NCI-H510A treated with DMSO at 0.1 percent for 48 hours (cell line): ENCODE measurements around the gene SIRPA.

Source experiments
- DNase-seq: peaks from one replicate; lab custom pipeline; 2025; lab: John Stamatoyannopoulos, UW

Gene SIRPA

GRCh38 chr20:1888796-1889463, 6.3 kb upstream of the SIRPA start:
- DNase-seq = no peak

DNA sequence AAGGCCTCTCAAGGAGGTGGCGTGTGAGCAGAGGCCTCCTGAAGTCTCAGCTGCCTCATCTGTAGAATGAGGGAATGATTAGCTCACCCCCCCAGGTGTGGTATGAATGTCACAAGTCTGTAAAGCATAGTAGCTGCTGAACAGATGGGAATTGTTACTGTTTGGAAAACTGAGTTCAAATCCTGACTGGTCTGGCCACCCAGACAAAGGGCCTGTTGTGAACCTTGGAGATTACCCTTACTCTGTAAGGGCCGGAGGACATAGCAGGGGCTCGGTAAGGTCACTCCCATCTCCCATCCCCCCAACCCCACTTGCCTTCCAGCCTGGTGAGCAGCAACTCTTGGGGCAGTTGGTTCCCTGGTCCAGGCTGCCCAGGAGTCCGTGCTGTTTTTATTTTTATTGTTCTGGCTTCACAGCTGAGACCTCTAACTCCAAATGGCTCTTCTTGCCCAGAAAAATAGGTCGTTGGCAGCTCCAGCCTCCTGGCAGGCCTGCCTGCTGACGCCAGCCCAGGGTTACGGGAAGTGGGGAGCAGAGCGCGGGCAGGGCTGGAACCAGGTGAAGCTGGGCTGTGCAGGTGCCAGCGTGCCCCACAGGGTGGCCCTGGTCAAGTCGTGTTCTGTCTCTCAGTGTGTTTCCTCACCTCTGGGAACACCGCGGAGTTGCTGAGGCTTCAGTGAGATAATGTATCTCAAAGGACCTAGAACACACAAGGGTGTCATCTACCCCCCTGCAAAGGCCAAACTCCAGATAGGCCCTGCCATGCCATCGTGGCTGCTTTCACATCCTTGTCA, 4.5 kb upstream of the SIRPA start:
- DNase-seq = no peak

GRCh38 chr20:1891263-1892118, 3.7 kb upstream of the SIRPA start:
- DNase-seq = no peak

- DNase-seq = no peak
Measured at GRCh38 chr20:1892119-1892385, 3.2 kb upstream of the SIRPA start.

DNA sequence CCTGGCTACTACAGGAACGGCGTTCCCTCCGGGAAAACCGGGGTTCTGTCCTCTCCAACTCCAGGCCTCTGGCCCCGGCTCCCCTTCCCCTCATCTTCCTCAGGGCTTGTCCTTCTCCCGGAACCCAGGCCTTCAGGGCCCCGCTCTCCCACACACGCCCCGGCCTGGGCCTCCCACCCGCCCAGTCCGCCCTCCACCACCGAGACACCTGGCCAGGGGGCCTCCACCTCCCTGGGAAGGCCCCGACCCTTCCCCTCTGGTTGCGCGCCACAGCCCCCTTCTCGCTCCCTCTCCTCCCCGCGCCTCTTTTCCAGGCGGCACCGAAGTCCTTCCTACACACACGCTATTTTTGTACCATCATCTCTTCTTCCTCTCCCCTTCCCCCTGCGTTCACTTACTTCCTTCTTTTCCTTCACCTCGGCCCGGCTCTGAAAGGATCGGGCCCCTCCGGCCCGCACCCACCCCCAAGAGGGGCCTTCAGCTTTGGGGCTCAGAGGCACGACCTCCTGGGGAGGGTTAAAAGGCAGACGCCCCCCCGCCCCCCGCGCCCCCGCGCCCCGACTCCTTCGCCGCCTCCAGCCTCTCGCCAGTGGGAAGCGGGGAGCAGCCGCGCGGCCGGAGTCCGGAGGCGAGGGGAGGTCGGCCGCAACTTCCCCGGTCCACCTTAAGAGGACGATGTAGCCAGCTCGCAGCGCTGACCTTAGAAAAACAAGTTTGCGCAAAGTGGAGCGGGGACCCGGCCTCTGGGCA, 1.3 kb upstream of the SIRPA start:
- DNase-seq = no peak

DNA sequence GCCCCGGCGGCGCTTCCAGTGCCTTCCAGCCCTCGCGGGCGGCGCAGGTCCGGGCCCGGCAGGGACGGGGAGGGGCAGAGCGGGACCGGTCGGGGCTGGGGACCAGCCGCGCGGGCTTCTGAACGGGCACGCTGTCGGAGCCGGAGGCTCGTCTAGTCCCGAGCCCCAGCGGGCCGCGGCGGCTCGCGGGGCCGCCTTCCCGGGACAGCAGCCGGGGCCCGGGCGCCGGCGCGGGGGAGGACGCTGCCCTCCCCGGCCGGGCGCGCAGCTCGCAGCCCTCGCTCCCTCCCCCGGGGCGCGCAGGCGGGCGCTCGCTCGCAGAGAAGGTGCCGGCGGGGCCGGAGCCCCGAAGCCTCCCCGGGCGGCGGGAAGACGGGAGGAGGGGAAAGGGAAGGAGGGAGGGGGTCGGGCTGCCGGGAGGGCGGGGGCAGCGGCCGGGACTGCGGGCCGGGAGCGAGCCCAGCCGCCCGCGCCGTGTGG, 696 bp upstream of the SIRPA start:
- DNase-seq = no peak

DNA sequence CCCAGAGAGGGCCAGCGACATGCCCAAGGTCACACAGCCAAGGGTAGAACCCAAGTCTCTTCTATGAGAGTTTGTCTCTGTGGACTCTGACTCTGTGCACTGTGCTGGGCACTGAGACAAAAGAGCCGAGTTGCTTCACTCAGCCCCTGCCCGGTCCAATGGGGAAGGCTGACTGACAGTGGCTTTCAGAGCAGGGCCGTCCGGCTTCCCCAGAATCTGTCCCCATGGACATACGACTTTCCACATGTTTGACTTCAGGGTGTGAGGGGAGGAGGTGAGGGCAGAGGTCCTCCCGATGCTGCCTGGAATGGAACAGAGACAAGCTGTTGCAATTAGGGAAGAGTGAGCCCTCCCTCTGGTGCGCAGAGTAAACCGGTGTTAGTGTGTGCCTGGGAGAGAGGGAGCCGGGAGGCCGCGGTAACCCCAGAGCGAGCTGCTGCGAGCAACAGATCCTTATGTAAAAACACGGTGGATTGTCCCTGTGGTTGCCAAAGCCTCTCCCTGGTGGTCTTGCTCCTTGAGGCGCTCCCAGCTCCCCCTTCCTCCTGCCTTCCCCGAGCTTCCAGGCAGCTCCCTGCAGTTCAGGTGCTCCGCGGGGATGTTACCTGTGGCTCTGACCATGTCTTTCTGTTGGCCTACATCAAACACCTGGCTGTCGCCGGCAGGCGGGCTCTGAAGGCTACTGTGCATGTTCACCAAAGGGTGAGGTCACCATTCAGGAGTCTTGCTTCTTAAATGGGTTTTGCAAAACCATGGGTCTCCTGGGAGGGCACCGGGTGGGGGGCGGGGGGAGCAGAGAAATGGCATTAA, 672 bp downstream of the SIRPA start:
- no peak for DNase-seq

DNA sequence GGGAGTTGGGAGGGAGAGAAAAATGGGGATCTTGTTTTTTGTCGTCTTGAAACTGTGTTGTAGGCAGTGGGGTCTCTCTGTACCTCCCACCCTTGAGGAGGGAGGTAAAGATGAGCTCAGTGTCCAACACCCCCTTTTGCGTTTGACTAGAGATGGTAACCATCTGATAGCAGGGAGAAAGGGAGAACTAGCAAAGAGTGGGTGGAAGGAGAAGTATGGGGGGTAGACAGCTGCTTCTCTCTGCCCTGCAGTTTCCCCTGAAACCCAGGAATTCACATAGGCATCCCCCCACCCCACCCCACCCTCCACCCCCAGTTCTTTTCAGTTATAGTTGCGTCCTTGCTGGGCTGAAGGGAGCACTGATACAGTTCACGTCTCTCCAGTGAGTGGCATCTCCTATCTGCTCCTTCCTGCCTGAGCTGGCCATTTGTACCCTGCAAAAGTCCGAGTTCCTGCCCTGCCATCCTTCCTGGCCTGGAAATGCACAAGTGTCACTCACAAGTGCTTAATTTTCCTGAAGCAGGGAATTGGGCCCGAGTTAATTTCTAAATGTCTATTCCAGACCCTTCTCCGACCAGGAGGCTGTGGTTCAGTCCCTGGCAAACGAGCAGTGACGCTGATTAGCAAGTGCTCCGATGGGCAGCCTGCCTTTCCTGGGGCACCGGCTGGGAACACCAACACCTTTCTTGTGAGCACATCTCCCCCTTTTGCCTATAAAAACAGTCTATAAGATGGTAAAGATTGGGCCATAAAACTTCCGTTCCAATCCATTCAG, 1.5 kb downstream of the SIRPA start:
- DNase-seq = no peak

GRCh38 chr20:1897541-1897940, 2.3 kb downstream of the SIRPA start:
- DNase-seq = no peak

GRCh38 chr20:1897965-1898464, 2.8 kb downstream of the SIRPA start:
- DNase-seq = no peak

- no peak for DNase-seq
Measured at GRCh38 chr20:1898482-1899240, 3.5 kb downstream of the SIRPA start.

- no peak for DNase-seq
Measured at GRCh38 chr20:1899241-1899525, 4.0 kb downstream of the SIRPA start.

GRCh38 chr20:1900321-1900801, 5.2 kb downstream of the SIRPA start:
- no peak for DNase-seq

DNA sequence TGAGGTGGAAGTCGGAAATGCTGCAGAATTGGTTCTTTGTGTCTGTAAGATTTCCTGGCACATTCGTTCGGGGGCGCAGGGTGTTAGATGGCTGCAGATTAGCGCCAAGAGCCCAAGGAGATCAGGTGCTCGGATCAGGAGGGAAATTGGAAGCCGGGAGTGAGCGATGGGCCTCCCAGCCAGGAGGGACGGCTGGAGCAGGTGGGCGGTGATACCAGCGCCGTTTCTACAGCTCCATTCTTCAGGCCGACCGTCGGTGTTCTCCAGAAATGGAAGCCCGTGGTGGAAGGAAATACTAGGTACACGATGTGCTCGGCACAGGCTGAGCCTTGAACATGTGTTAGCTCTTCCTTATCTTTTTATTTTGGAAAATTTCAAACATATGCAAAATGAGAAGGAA, 6.5 kb downstream of the SIRPA start:
- DNase-seq = no peak

DNA sequence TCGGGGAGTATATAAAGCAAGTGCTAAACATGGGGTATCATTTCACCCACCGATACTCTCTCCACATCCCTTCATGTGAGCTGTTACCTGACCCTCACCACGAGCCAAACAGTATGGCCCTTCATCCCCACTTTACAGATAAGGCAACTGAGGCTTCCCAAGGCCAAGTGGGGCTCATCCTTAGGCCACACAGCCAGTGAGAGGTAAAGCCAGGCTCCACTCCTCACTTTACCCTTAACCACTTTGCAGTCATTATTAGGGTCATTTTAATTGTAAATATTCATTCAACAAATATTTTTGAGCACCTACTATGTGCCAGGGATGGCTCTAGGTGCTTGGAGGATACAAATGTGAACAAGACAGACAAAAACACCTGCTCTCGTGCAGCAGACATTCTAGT, 7.0 kb downstream of the SIRPA start:
- no peak for DNase-seq

DNA sequence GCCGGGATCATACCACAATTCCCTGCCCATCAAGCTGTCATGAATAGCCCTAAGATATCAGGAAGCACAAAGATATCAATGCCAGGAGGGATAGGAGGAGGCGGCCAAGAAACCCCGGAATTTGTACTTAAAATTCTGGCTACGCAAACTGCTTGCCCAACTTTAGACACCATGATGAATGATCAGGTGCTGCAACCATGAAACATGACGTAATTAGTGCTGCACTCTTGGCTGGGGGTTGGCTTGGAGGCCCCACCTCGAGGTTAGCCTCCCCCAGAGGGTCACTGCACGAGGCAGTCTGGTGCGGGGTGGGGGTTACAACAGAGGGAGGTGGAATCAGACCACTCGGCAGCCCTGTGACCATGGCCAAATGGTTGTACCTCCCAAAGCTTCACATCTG, 8.9 kb downstream of the SIRPA start:
- no peak for DNase-seq

DNA sequence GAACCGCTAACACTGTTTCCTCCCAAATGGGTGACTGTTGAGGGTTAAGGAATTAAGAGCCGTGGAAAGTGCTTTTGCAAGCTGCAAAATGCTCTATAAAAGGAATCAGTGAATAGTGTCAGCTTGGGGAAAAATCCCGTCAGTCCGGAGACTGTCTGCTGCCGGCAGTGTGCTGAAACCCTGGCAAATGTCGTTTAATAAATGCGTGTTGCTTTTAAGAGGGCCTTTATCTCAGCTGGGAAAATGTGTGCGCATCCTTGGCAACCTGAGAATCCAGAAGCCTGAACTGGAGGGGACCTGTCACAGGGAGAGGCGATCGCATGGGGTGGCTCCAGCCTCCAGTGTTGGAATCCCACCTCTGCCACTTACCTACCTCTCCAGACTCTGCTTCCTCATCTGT, 9.8 kb downstream of the SIRPA start:
- DNase-seq = no peak

DNA sequence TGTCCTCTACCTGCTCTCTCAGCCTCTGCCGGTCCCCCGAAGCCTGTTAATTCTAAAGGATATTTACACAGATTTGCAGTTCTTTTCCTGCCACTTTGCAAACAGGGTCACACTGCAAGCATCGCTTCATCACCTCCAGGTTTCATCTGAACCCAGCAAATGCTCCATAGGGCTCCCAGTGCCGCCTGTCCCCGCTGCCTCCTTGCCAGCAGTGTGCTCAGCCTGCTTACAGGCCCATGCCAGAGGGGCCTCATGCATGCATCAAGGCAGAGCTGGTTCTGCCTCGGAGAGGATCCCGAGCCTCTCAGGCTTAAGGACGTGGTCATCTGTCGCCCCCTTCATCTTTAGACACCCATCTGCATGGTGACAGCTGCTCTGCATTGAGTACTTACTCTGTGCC, 10.5 kb downstream of the SIRPA start:
- no peak for DNase-seq

DNA sequence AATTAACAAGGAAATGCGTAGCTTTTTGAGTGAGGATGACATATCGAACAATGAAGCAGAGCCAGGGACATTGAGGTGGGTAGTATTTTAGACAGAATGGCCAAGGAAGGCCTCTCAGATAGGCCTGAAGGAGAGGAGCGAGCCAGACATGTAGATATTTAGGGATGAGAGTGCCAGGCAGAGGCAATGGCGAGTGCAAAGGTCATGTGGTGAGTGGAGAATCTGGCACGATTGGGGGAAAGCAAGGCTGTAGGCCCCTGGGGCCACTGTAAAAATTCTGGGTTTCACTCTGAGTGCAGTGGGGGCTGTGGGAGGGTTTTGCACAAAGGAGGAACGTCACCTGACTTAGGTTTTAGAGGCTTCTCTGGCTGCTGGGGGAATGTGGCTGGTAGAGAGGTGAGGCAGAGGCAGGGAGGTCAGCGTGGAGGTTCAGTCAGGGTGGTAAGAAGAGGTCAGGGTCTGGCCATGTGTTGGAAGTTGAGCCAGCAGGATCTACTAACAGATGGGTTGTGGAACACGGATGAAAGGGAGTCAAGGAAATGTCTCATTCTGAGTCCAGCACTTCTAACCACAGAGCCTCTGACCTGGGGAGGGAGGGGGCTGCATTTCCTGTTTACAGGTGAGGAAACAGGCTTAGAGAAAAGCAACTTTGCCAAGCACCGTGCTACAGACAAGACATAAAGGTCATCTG, 11.3 kb downstream of the SIRPA start:
- no peak for DNase-seq
